Endothelial cell of umbilical vein (primary cell): ENCODE measurements around the gene FRK. TPM values are rescaled to one million over a fixed set of nuclear protein-coding genes. Genes with fewer than 3 reads are reported as not detected.
"Not testable (repeated sequence)": the region's sequence is repeated elsewhere in the genome, so short reads cannot be mapped to it uniquely, and the experiment has no call there.

Source experiments
- BruUV-seq: library from RNA; stranded (reverse); fragments of 400-500 nt; replicated peaks from 2 replicates; lab custom pipeline; 2021; lab: Mats Ljungman, UMichigan
- CTCF ChIA-PET: fragments of 300-600, 350-600 bp; sonication (Branson Sonifier 250); formaldehyde crosslinking; loops from one replicate; lab custom pipeline; 2021; ENCODE audit warnings: antibody characterized with exemption, inconsistent platforms; lab: Charles Lee
- POLR2A ChIA-PET: fragments of 300-600, 350-600 bp; sonication (Branson Sonifier 250); formaldehyde crosslinking; loops from one replicate; lab custom pipeline; 2021; ENCODE audit warnings: antibody characterized with exemption, inconsistent platforms; lab: Charles Lee
- DNase-seq: peaks from one replicate; pipeline ENCODE4 v3.0.0-alpha.2; 2011; ENCODE audit warnings: low read depth, low spot score
- FAIRE-seq: peaks from 2 replicates; lab custom pipeline; 2011; peaks lifted over from hg19 to GRCh38; lab: Jason Lieb, UNC
- H2AFZ ChIP-seq: 2 replicates; pipeline ENCODE4 v1.6.0; 2012; ENCODE audit warnings: low read depth, low read length, control low read depth, inconsistent platforms
- H3K27ac ChIP-seq: 2 replicates; pipeline ENCODE4 v1.5.1; 2011; ENCODE audit warnings: low read depth, mild to moderate bottlenecking, control low read depth, low read length, moderate library complexity; ENCODE audit not compliant: insufficient read depth
- H3K27me3 ChIP-seq, 2 experiments: 2 replicates each; pipeline versions ENCODE4 v1.6.0 to v1.6.1; 2011; ENCODE audit warnings: low read length in 2 of 2, mixed read lengths in 1 of 2; ENCODE audit not compliant: control insufficient read depth in 2 of 2, insufficient read depth in 2 of 2
- H3K36me3 ChIP-seq, 2 experiments: 2 replicates in 1 of 2; 3 replicates in 1 of 2; pipeline ENCODE4 v1.5.1; 2011; ENCODE audit warnings: low read length in 2 of 2, mild to moderate bottlenecking in 1 of 2, moderate library complexity in 1 of 2; ENCODE audit not compliant: control insufficient read depth in 2 of 2, insufficient read depth in 2 of 2; ENCODE audit errors: extremely low read depth in 1 of 2
- H3K4me1 ChIP-seq: 3 replicates; pipeline ENCODE4 v1.5.1; 2011; ENCODE audit warnings: mild to moderate bottlenecking, low read length; ENCODE audit not compliant: control insufficient read depth, insufficient read depth; ENCODE audit errors: extremely low read depth
- H3K4me2 ChIP-seq: 2 replicates; pipeline ENCODE4 v1.6.1; 2011; ENCODE audit warnings: low read length, control low read depth, mixed read lengths; ENCODE audit not compliant: insufficient read depth
- H3K4me3 ChIP-seq, 3 experiments: fragments of 200-600 bp in 1 of 3; sonication (generic), shearing (Covaris generic) in 1 of 3; replicated peaks in 1 of 3; 2 replicates each; pipeline ENCODE4 v1.5.1; 2011 to 2016; ENCODE audit warnings: control low read depth in 3 of 3, low read length in 3 of 3, mild to moderate bottlenecking in 2 of 3, inconsistent platforms in 1 of 3, low read depth in 1 of 3, moderate library complexity in 1 of 3; ENCODE audit not compliant: insufficient read depth in 1 of 3
- H3K79me2 ChIP-seq: 2 replicates; pipeline ENCODE4 v1.6.0; 2012; ENCODE audit warnings: low read length, inconsistent platforms; ENCODE audit not compliant: control insufficient read depth, insufficient read depth
- H3K9ac ChIP-seq: replicated peaks from 2 replicates; pipeline ENCODE3; 2011; ENCODE audit warnings: low read length, control low read depth; ENCODE audit not compliant: insufficient read depth; ENCODE audit errors: extremely low read depth
- H3K9me1 ChIP-seq: replicated peaks from 3 replicates; pipeline ENCODE4 v1.6.0; 2011; ENCODE audit warnings: mild to moderate bottlenecking, low read length; ENCODE audit not compliant: control insufficient read depth, insufficient read depth; ENCODE audit errors: extremely low read depth
- H3K9me3 ChIP-seq: replicated peaks from 2 replicates; pipeline ENCODE4 v1.5.1; 2012; ENCODE audit warnings: low read length, inconsistent platforms; ENCODE audit not compliant: control insufficient read depth, insufficient read depth
- H4K20me1 ChIP-seq: replicated peaks from 2 replicates; pipeline ENCODE3; 2011; ENCODE audit warnings: mild to moderate bottlenecking, low read length; ENCODE audit not compliant: control insufficient read depth, insufficient read depth; ENCODE audit errors: extremely low read depth
- EZH2 ChIP-seq: IDR thresholded peaks from 2 replicates; pipeline ENCODE4 v1.6.1; 2012; ENCODE audit warnings: borderline replicate concordance, low read depth, mild to moderate bottlenecking, moderate library complexity, low read length, inconsistent platforms; ENCODE audit not compliant: severe bottlenecking
- FOS ChIP-seq: IDR thresholded peaks from 2 replicates; pipeline ENCODE4 v1.6.1; 2011; ENCODE audit warnings: mild to moderate bottlenecking, low read length, moderate library complexity, borderline replicate concordance; ENCODE audit not compliant: insufficient read depth
- GATA2 ChIP-seq: IDR thresholded peaks from 2 replicates; pipeline ENCODE4 v1.7.0; 2011; ENCODE audit warnings: low read depth, mild to moderate bottlenecking, moderate library complexity, mixed read lengths, low read length; ENCODE audit not compliant: insufficient read length, insufficient read depth
- JUN ChIP-seq: IDR thresholded peaks from 2 replicates; pipeline ENCODE4 v1.6.1; 2011; ENCODE audit warnings: borderline replicate concordance, low read depth; ENCODE audit not compliant: insufficient read length, insufficient read depth
- MYC ChIP-seq: IDR thresholded peaks from one replicate; pipeline ENCODE4 v1.6.1; 2011; ENCODE audit warnings: mild to moderate bottlenecking, low read depth, low read length
- POLR2AphosphoS5 ChIP-seq: IDR thresholded peaks from 2 replicates; pipeline ENCODE4 v1.6.1; 2012; ENCODE audit warnings: low read depth, mild to moderate bottlenecking, control low read depth, low read length, moderate library complexity; ENCODE audit not compliant: insufficient read depth
- dilution Hi-C: fragments of 300-500 bp; cut with MboI; formaldehyde crosslinking; loops from one replicate; pipeline ENCODE4 v1.15.0; 2019; ENCODE audit warnings: low sequenced_read_pairs; ENCODE audit not compliant: extremely low pct_ligation_motif_present
- intact Hi-C: fragments of 100-400 bp; cut with micrococcal nuclease; formaldehyde crosslinking; loops from one replicate; pipeline ENCODE4 v1.10.0; 2022
- polyA plus RNA-seq, 4 experiments: library from polyadenylated mRNA; depleted of rRNA in 3 of 4; stranded (reverse) in 3 of 4; unstranded in 1 of 4; fragments of >200 nt; gene quantifications; 2 replicates each; pipeline versions ENCODE4 v1.2.1 to v1.2.3, GENCODE V29; 2011 to 2012; ENCODE audit warnings: missing spikeins in 1 of 4
- total RNA-seq: library from RNA; stranded (reverse); gene quantifications from 2 replicates; pipeline ENCODE4 v1.2.3, GENCODE V29; 2021
- TF ChIP-seq, protein P1 (sequence below): IDR thresholded peaks from 2 replicates; pipeline ENCODE4 v1.6.1; 2011; ENCODE audit not compliant: insufficient read depth, insufficient read length

FRK gene
- total and polyA plus RNA-seq, 2 donors (not counting 3 experiments of a cell fraction or from before 2014, with no cell fraction given), result 0.01 TPM; not detected in 1

DNA sequence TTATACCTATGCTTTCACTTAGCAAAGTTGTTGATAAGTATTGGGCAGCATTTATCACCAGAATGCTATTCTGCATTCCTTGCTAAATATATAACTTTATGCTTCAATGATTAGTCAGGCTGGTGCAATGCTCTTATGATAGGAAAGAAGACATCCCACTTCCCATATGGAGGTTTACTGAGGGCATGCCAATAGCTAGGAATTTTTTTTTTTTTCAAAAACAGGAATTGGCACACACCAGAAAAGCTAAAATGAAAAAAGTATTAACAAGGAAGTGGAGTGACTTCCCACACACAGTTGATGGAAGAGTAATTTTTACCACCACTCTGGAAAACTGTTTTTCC, 90.8 kb downstream of the FRK start:
- H3K4me2 ChIP-seq, result no peak overlapping the region
- intact Hi-C loops, result no loop called here
- no TSS peak for BruUV-seq
- no peak overlapping the region for H2AFZ ChIP-seq
- H3K9ac ChIP-seq, result no peak overlapping the region
- H3K27me3 ChIP-seq, result no peaks in the 10 kb centered on the region
- POLR2A ChIA-PET, result no interaction called here
- no peaks in the 10 kb centered on the region for H4K20me1 ChIP-seq
- DNase-seq, result no peak
- no peaks in the 10 kb centered on the region for H3K9me3 ChIP-seq
- dilution Hi-C loops, result no loop called here
- H3K27ac ChIP-seq, result no peak overlapping the region
- H3K4me3 ChIP-seq, result no peak overlapping the region
- H3K4me1 ChIP-seq, result no peaks in the 10 kb centered on the region
- no peaks in the 10 kb centered on the region for H3K9me1 ChIP-seq
- CTCF ChIA-PET, result no interaction called here
- H3K36me3 ChIP-seq, result no peaks in the 10 kb centered on the region
- TF ChIP-seq MYC, result no peak
- TF ChIP-seq JUN, result no peak
- TF ChIP-seq POLR2AphosphoS5, result no peak
- no peak for TF ChIP-seq EZH2
- FAIRE-seq, result no peak
- H3K79me2 ChIP-seq, result no peaks in the 10 kb centered on the region

DNA sequence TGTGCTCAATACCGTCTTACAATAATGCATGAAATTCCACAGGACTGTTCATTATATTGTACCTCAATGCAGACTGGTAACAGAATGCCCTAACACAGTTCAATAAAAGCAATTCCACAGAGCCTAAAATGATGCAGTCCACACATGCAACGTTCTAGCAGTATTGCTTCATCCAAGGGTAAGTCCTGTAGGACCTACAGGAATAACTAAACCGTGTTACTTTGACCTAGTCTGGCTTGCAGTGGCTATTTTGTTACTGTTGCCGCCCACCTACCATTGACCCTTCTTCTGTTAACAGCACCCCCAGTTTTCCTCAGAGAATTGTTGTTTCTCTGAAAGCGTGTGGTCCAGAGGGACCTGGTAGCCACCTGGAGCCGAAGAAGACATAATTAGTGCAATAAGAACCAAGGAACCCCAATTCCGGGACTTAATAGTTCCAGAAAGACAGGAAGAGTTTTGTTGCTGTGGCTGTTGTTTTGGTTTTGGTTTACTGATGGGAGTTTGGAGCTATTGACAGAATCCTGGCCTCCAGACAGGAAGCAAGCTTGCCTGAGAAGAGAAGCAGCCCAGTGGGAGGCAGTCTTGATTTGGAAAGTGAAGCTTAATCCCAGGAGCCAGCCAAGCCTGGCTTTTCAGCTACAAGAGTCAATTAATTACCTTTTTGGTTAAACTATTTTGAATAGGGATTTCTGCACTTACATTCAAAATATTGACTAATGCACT, 91.3 kb downstream of the FRK start:
- TF ChIP-seq GATA2 (no peak), MYC (no peak), FOS (no peak), POLR2AphosphoS5 (no peak), EZH2 (no peak)
- TF ChIP-seq, protein P1, sequence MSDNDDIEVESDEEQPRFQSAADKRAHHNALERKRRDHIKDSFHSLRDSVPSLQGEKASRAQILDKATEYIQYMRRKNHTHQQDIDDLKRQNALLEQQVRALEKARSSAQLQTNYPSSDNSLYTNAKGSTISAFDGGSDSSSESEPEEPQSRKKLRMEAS, result no peak
- Histone ChIP-seq H3K4me2 (no peak overlapping the region), H3K27ac (no peak overlapping the region), H4K20me1 (no peaks in the 10 kb centered on the region), H3K79me2 (no peaks in the 10 kb centered on the region), H3K36me3 (no peaks in the 10 kb centered on the region), H3K9ac (no peak overlapping the region), H2AFZ (no peak overlapping the region), H3K27me3 (no peaks in the 10 kb centered on the region), H3K4me3 (no peak overlapping the region), H3K4me1 (no peaks in the 10 kb centered on the region), H3K9me3 (no peaks in the 10 kb centered on the region), H3K9me1 (no peaks in the 10 kb centered on the region)
- FAIRE-seq (no peak), DNase-seq (no peak)
- intact Hi-C loops, result no loop called here
- no TSS peak for BruUV-seq
- dilution Hi-C loops, result no loop called here
- CTCF ChIA-PET, result no interaction called here
- POLR2A ChIA-PET, result no interaction called here

DNA sequence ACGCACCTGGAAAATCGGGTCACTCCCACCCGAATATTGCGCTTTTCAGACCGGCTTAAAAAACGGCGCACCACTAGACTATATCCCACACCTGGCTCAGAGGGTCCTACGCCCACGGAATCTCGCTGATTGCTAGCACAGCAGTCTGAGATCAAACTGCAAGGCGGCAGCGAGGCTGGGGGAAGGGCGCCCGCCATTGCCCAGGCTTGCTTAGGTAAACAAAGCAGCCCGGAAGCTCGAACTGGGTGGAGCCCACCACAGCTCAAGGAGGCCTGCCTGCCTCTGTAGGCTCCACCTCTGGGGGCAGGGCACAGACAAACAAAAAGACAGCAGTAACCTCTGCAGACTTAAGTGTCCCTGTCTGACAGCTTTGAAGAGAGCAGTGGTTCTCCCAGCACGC, 100.4 kb downstream of the FRK start:
- H3K4me2 ChIP-seq, H4K20me1 ChIP-seq, H3K79me2 ChIP-seq, H3K4me1 ChIP-seq, H3K9me1 ChIP-seq, CTCF ChIA-PET, FAIRE-seq, dilution Hi-C loops, DNase-seq, intact Hi-C loops, H3K27ac ChIP-seq, POLR2A ChIA-PET, H3K9me3 ChIP-seq, H3K27me3 ChIP-seq, H3K36me3 ChIP-seq, H3K9ac ChIP-seq, H3K4me3 ChIP-seq, BruUV-seq, H2AFZ ChIP-seq: not testable (repeated sequence)
